HepG2 (cell line): Measurements from ENCODE around the gene TMEM132E. TPM values are rescaled to one million over a fixed set of nuclear protein-coding genes. Genes with fewer than 3 reads are reported as not detected.

Experiments
- ATAC-seq: fragments of 200-7000 bp; cut with Tn5 transposase; 3 replicates; pipeline ENCODE4 v1.9.1; 2020; ENCODE audit warnings: mild to moderate bottlenecking, moderate library complexity
- BruUV-seq: library from RNA; stranded (reverse); fragments of 400-500 nt; replicated peaks from 2 replicates; lab custom pipeline; 2021; lab: Mats Ljungman, UMichigan
- CTCF ChIA-PET: fragments of 300-600 bp; formaldehyde crosslinking; extraction: SDS; loops from one replicate; lab custom pipeline; 2021; ENCODE audit warnings: low total read pairs, inconsistent platforms, low intra/inter-chr PET ratio; lab: Yijun Ruan, JAX
- POLR2A ChIA-PET: fragments of 350-600 bp; sonication (Branson Sonifier 250); formaldehyde crosslinking; loops from one replicate; lab custom pipeline; 2020; ENCODE audit warnings: antibody characterized with exemption, inconsistent platforms; lab: Yijun Ruan, JAX
- DNase-seq: peaks from one replicate; pipeline ENCODE4 v3.0.0-alpha.2; 2015; ENCODE audit warnings: low spot score
- FAIRE-seq: peaks from 3 replicates; lab custom pipeline; 2011; peaks lifted over from hg19 to GRCh38; lab: Jason Lieb, UNC
- H2AFZ ChIP-seq: one replicate; pipeline ENCODE4 v1.6.1; 2011; ENCODE audit warnings: low read length, inconsistent platforms
- H3K27ac ChIP-seq: fragments of 300-600 bp; 3 replicates; pipeline ENCODE4 v1.8.0; 2011; ENCODE audit warnings: mixed run types, mild to moderate bottlenecking, mixed read lengths, low read length, inconsistent platforms; ENCODE audit not compliant: insufficient read depth; ENCODE audit errors: extremely low read length
- H3K27me3 ChIP-seq, 2 experiments: fragments of 200-600 bp in 1 of 2; 2 replicates in 1 of 2; 3 replicates in 1 of 2; pipeline versions ENCODE4 v1.6.0 to v1.8.0; 2011; ENCODE audit warnings: low read length in 2 of 2, mild to moderate bottlenecking in 2 of 2, moderate library complexity in 2 of 2, inconsistent platforms in 1 of 2; ENCODE audit not compliant: insufficient read depth in 2 of 2, control insufficient read depth in 1 of 2
- H3K36me3 ChIP-seq, 2 experiments: fragments of 200-600 bp in 1 of 2; replicated peaks in 1 of 2; 2 replicates in 1 of 2; 3 replicates in 1 of 2; pipeline versions ENCODE4 v1.5.1 to v1.8.0; 2011; ENCODE audit warnings: low read length in 2 of 2, inconsistent platforms in 1 of 2; ENCODE audit not compliant: insufficient read depth in 2 of 2, control insufficient read depth in 1 of 2
- H3K4me1 ChIP-seq: 2 replicates; pipeline ENCODE4 v1.5.1; 2012; ENCODE audit warnings: low read length, inconsistent platforms; ENCODE audit not compliant: insufficient read depth
- H3K4me2 ChIP-seq: 2 replicates; pipeline ENCODE4 v1.6.0; 2011; ENCODE audit warnings: low read depth, low read length, inconsistent platforms
- H3K4me3 ChIP-seq, 3 experiments: fragments of 200-600 bp in 1 of 3; sonication (generic), shearing (Covaris generic) in 1 of 3; replicated peaks in 1 of 3; 2 replicates each; pipeline ENCODE4 v1.5.1; 2011 to 2016; ENCODE audit warnings: low read length in 3 of 3, inconsistent platforms in 2 of 3, low read depth in 2 of 3, mild to moderate bottlenecking in 2 of 3, control low read depth in 1 of 3, mixed read lengths in 1 of 3; ENCODE audit not compliant: insufficient read depth in 1 of 3
- H3K79me2 ChIP-seq: one replicate; pipeline ENCODE4 v1.6.1; 2011; ENCODE audit warnings: low read length, inconsistent platforms; ENCODE audit not compliant: insufficient read depth
- H3K9ac ChIP-seq: 2 replicates; pipeline ENCODE4 v1.6.0; 2011; ENCODE audit warnings: mild to moderate bottlenecking, low read depth, low read length, inconsistent platforms; ENCODE audit not compliant: insufficient read depth
- H3K9me3 ChIP-seq: 2 replicates; pipeline ENCODE4 v1.5.1; 2012; ENCODE audit warnings: mild to moderate bottlenecking, low read length
- H4K20me1 ChIP-seq: 2 replicates; pipeline ENCODE4 v1.6.0; 2011; ENCODE audit warnings: inconsistent platforms, mild to moderate bottlenecking, low read length, moderate library complexity; ENCODE audit not compliant: insufficient read depth
- ADNP ChIP-seq: sonication (generic); formaldehyde crosslinking; IDR thresholded peaks from 2 replicates; pipeline ENCODE4 v1.4.0; 2020; ENCODE audit warnings: missing genetic modification reagents
- ARHGAP35 ChIP-seq: sonication (generic); formaldehyde crosslinking; IDR thresholded peaks from 2 replicates; pipeline ENCODE4 v1.9.0; 2022; ENCODE audit warnings: mild to moderate bottlenecking, inconsistent platforms, moderate library complexity, missing genetic modification reagents, borderline replicate concordance
- ERF ChIP-seq: IDR thresholded peaks from 2 replicates; pipeline ENCODE4 v1.6.1; 2018; ENCODE audit warnings: missing biosample characterization, missing genetic modification reagents
- GABPA ChIP-seq, 2 experiments: IDR thresholded peaks; 2 replicates each; pipeline ENCODE4 v1.6.1; 2011 to 2016; ENCODE audit warnings: low read depth in 2 of 2, low read length in 1 of 2, missing biosample characterization in 1 of 2, missing genetic modification characterization in 1 of 2
- TOPORS ChIP-seq: sonication (generic); formaldehyde crosslinking; IDR thresholded peaks from 2 replicates; pipeline ENCODE4 v1.8.0; 2023; ENCODE audit warnings: mild to moderate bottlenecking, missing genetic modification reagents
- XRCC5 ChIP-seq: fragments of 200-400 bp; formaldehyde crosslinking; optimal IDR thresholded peaks from 2 replicates; pipeline ENCODE3; 2017; ENCODE audit warnings: mild to moderate bottlenecking, low read length
- ZNF530 ChIP-seq: sonication (generic); formaldehyde crosslinking; IDR thresholded peaks from 2 replicates; pipeline ENCODE4 v1.5.0; 2020; ENCODE audit warnings: low read depth, mild to moderate bottlenecking, missing genetic modification reagents
- WGBS: methylation state at CpG from one replicate; pipeline ENCODE4 v1.1.6; 2017; ENCODE audit warnings: low lambda C conversion rate; 5-methylcytosine and 5-hydroxymethylcytosine counted together
- in situ Hi-C: cut with HindIII; loops from 2 replicates; pipeline ENCODE4 v1.10.0; 2017; ENCODE audit warnings: low pct_unique_long_range_greater_than_20kb; ENCODE audit not compliant: extremely low pct_ligation_motif_present
- intact Hi-C: fragments of 100-400 bp; cut with micrococcal nuclease; formaldehyde crosslinking; loops from one replicate; pipeline ENCODE4 v1.10.0; 2022; ENCODE audit not compliant: unreplicated experiment
- polyA plus RNA-seq, 8 experiments: library from polyadenylated mRNA; depleted of rRNA in 3 of 8; stranded (reverse) in 7 of 8; unstranded in 1 of 8; fragments of >200 nt; fragmentation: Illumina TruSeq in 4 of 8; extraction: Trizol in 4 of 8; gene quantifications; 2 replicates each; pipeline versions ENCODE4 v1.2.1 to v1.2.3, GENCODE V29; 2011 to 2016; ENCODE audit warnings: low read depth in 4 of 8, missing spikeins in 1 of 8, mixed read lengths in 1 of 8; ENCODE audit not compliant: insufficient read depth in 1 of 8
- total RNA-seq, 5 experiments: library from RNA; depleted of rRNA; stranded (reverse); fragments of >200 nt; fragmentation: Illumina TruSeq; extraction: Trizol; gene quantifications; 2 replicates each; pipeline ENCODE4 v1.2.3, GENCODE V29; 2016; ENCODE audit warnings: low read depth in 1 of 5

Gene TMEM132E
- total and polyA plus RNA-seq, 2 of the 13 experiments (the other 11 are each of a cell fraction or from before 2014, with no cell fraction given) = not detected

DNA sequence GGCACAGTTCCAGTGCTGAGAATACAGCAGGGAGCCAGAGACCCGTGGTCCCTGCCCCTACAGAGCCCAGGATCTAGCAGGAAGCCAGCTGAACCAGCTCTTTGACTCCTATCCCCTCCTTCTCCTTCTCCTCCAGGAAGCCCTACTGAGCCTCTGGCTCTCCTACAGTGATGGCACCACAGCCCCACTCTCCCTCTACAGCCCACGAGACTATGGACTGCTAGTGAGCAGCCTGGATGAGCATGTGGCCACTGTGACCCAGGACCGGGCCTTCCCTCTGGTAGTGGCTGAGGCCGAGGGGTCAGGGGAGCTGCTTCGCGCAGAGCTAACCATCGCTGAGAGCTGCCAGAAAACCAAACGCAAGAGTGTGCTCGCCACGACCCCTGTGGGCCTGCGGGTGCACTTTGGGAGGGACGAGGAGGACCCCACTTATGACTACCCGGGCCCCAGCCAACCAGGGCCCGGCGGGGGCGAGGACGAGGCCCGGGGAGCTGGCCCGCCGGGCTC is 57.7 kb downstream of the TMEM132E start:
- no peak overlapping the region for H3K4me3 ChIP-seq
- FAIRE-seq (no peak), ATAC-seq (no peak; the same call in 2 of the 3 replicates), DNase-seq (no peak)
- ChIA-PET CTCF (interaction anchor here (2.3 kb wide), 1 partner anchor 217 kb away, joined by 19 read pairs; no protein-coding TSS in a partner anchor), POLR2A (no interaction called here)
- WGBS = 8% methylated on average over 2 of the region's 20 CpGs
- intact Hi-C loops = no loop called here
- TF ChIP-seq ZNF530 (CRISPR knock-in tag) (no peak), ERF (CRISPR knock-in tag) (no peak), ARHGAP35 (CRISPR knock-in tag) (no peak), XRCC5 (no peak), TOPORS (CRISPR knock-in tag) (no peak), ADNP (CRISPR knock-in tag) (no peak), GABPA (IDR thresholded peaks at IDR 0.05; ENCODE audit: low read depth, low read length) (no peak), GABPA (CRISPR knock-in tag; IDR thresholded peaks at IDR 0.05; ENCODE audit: low read depth) (no peak)
- in situ Hi-C loops = loop anchor here (5.0 kb wide), 1 partner anchor 215 kb away; no protein-coding TSS in a partner anchor
- no peaks in the 10 kb centered on the region for H4K20me1 ChIP-seq
- H3K79me2 ChIP-seq = no peaks in the 10 kb centered on the region
- H3K27me3 ChIP-seq = peaks cover 7 to 23% of the 10 kb centered on the region in 2 experiments; a peak in 4 of 5 replicates
- H3K4me1 ChIP-seq = no peaks in the 10 kb centered on the region
- no peaks in the 10 kb centered on the region for H3K36me3 ChIP-seq
- H3K9me3 ChIP-seq = no peaks in the 10 kb centered on the region
- H3K9ac ChIP-seq = no peak overlapping the region
- H3K4me2 ChIP-seq = no peak overlapping the region
- H2AFZ ChIP-seq = no peak overlapping the region
- no peak overlapping the region for H3K27ac ChIP-seq
- no TSS peak for BruUV-seq
